ENCODE results near the gene ZNF99.
A peak's percentile ranks its signal among the peaks of the same experiment; 100 is the strongest.
"Not testable (repeated sequence)": the region's sequence is repeated elsewhere in the genome, so short reads cannot be mapped to it uniquely, and the experiment has no call there.

The ZNF99 gene

GRCh38 chr19:22783651-22784410, at the start of gene ZNF99:
ZNF99 (minus strand) TSS chr19:22784151; CDS start chr19:22784016, 135 bp downstream.
- peak; percentile 88 for DNase-seq

DNA sequence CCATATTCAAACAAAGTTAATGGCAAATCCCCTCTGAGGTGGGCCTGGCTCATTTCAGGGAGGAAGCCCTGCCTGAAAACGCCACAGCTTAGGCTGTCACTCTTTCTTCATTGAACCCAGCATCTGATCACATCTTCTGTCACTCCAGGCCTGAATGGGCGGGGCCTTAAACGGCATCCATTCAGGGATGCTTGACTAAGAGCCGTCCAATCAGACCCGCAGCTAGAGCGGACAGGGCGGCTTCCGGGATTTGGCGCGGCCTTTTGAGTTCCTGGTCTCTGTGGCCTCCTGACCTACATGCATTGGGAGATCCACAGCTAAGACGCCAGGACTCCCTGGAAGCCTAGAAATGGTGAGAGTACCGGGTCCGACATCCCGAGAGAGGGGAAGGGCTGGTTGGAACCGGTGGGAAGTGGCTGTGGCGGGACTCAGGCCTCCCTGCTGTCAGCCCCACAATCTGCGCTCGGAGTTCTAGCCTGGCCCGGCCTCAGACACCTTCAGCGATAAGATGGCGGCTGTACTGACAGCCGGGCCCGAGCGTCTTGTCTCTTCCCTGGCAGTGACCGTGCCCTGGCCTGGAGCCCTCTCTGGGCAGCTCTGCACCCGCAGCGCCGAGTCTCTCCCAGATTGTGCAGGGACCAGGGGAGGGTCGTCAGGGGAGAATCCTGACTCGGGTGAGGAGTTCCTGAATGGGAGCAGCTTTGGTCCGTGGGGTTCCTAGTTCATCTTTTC, 48.2 kb upstream of the ZNF99 start, which contains the start of gene ZNF723:
ZNF723 (plus strand) TSS at position 261 of the 732 bp plus-strand sequence; CDS start at position 350, 89 bp downstream.
- no peak for DNase-seq

DNA sequence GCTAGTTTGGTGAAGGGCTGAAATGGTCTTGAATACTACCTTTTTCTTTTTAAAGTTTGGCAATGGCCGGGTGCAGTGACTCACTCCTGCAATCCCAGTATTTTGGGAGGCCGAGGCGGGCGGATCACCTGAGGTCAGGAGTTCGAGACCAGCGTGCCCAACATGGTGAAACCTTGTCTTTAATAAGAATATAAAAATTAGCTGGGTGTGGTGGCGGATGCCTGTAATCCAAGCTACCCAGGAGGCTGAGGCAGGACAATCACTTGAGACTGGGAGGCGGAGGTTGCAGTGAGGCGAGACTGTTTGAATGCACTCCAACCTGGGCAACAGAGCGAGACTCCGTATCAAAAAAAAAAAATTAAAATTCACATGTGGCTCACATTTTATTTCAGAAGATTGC, 47.3 kb upstream of the ZNF99 start:
- DNase-seq, result no peak

- DNase-seq, result no peak
Observed at GRCh38 chr19:22814124-22814523, 30.2 kb upstream of the ZNF99 start.

DNA sequence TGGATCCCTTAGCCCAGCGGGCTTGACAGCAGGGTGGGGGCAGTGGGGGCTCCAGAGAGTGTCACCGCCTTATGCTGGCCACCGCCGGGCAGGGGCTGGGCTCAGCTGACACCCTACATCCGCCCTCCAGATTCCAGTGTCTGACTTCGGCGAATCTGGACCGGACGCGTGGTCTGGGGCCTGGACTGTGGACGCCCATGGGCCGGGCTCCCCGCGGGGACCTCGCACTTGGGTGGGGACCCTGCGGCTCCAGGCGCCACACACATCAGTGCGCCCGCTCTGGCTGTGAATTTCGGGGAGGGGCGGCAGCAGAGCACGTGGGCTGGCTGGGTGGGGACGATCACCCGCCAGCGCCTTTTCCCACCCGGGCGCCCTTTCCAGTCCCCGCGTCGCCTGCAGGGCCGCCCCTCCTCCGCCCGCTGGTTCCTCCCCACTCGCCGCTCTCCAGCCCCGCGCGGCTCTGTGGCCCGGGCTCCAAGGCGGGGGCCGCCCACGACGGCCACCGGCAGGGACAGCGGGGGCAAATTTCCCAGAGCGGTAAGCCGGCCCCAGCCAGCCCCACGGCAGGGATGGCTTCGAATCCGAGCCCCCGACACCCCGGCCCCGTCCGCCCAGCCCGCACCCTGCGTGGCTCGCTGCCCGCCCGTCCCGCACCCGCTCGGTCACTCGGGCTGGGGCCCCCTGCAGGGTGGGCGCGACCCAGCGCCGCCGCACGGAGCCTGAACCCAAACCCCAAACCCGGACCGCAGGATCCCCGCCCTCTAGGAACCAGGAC, 23.3 kb upstream of the ZNF99 start:
- DNase-seq, result no peak

- no peak for DNase-seq
Observed at GRCh38 chr19:22806418-22806817, 22.5 kb upstream of the ZNF99 start.

GRCh38 chr19:22797040-22797439, 13.1 kb upstream of the ZNF99 start:
- no peak for DNase-seq

DNA sequence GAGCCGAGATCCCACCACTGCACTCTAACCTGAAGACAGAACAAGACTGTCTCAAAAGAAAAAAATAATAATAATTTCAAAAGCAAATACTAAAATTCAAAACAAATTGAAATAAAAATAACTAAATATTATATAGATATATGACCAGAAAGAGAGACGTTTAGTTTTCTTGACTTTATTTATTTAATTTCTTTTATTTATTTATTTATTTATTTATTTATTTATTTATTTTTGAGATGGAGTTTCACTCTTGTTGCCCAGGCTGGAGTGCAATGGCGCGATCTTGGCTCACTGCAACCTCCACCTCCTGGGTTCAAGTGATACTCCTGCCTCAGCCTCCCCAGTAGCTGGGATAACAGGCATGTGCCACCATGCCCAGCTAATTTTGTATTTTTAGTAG, 8.9 kb upstream of the ZNF99 start:
- DNase-seq, result not testable (repeated sequence)

- DNase-seq, result no peak
Observed at GRCh38 chr19:22735911-22736645, 47.9 kb downstream of the ZNF99 start.

DNA sequence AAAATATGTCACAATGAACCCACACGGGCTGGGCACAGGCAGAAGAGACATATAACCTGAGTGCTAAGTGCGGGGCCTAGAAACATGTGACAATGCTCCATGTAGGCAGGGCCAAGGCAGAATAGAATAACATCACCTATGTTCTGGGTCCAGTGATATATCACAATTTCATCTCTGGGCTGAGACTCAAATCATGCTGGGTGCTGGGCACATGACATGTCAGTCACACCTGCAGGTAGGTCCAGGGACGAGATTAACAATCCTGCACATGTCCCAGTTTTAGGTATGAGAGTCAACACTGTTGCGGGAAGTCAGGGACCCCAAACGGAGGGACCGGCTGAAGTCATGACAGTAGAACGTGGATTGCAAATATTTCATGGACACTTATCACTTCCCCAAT, 50.3 kb downstream of the ZNF99 start:
- no peak for DNase-seq

GRCh38 chr19:22728214-22728613, 55.7 kb downstream of the ZNF99 start:
- DNase-seq, result not testable (repeated sequence)

DNA sequence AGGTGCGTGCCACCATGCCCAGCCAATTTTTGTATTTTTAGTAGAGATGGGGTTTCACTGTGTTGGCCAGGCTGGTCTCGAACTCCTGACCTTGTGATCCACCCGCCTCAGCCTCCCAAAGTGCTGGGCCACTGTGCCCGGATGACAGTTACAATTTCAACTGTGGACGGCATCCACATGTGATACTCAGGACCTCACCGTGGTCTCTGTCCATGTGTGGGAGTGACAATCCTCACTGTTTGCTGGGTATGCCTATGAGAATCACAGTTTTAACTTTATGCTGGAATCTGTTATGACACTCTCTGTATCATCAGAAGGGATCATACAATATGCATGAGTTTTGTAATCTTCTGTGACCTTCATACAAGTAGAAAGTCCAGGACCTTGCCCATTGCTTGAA, 62.4 kb downstream of the ZNF99 start:
- DNase-seq, result not testable (repeated sequence)

GRCh38 chr19:22708983-22709382, 75.0 kb downstream of the ZNF99 start:
- DNase-seq, result no peak

DNA sequence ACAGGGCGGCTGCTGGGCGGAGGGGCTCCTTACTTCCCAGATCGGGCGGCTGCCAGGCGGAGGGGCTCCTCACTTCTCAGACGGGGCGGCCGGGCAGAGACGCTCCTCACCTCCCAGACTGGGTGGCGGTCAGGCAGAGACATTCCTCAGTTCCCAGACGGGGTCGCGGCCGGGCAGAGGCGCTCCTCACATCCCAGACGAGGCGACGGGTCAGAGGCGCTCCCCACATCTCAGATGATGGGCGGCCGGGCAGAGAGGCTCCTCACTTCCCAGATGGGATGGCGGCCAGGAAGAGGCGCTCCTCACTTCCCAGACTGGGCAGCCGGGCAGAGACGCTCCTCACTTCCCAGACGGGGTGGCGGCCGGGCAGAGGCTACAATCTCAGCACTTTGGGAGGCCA, 80.9 kb downstream of the ZNF99 start:
- not testable (repeated sequence) for DNase-seq

- not testable (repeated sequence) for DNase-seq
Observed at GRCh38 chr19:22702661-22703060, 81.3 kb downstream of the ZNF99 start.
